Suprapubic skin (tissue), 3 donors: ENCODE measurements around the gene ICAM2.

ENCODE experiments used
- CTCF ChIP-seq, 2 donors: fragments of 200-600 bp in 1 of 2; fragments of 450-650 bp in 1 of 2; sonication (generic) in 1 of 2; IDR thresholded peaks; one replicate each; pipeline ENCODE4 v1.5.1; 2016 to 2019; ENCODE audit warnings: antibody characterized with exemption in 2 of 2, mild to moderate bottlenecking in 1 of 2, moderate library complexity in 1 of 2
- POLR2A ChIP-seq, 2 donors: fragments of 450-650 bp; IDR thresholded peaks; one replicate each; pipeline ENCODE4 v1.6.1; 2017; ENCODE audit warnings: antibody characterized with exemption in 2 of 2, mild to moderate bottlenecking in 2 of 2, moderate library complexity in 2 of 2

DNA sequence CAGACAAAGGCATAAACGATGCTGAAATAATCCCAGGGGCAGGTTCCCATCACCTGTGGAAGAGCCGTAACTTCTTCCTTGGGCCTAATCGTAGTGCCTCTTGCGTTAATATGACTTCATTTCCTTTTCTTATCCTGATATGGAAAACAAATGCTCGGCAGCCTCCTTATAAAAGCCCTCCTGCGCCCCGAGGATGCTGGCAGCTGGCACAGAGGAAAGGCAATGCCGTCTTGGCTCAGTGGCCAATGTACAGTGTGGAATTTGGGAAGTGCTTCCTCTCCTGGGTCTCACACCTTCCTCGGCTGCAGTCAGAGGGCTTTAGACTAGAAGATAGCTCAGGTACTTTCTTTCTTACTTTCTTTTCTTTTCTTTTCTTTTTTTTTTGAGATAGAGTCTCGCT, 51.2 kb downstream of the ICAM2 start:
- TF ChIP-seq POLR2A (IDR thresholded peaks at IDR 0.05): no peak
- TF ChIP-seq CTCF (IDR thresholded peaks at IDR 0.05): no peak
